ENCODE data around the gene ABHD12.
A peak's percentile ranks its signal among the peaks of the same experiment; 100 is the strongest.

ABHD12 gene

GRCh38 chr20:25380945-25381614 is 9.6 kb downstream of the ABHD12 start:
- no peak for DNase-seq (ENCODE audit: low read depth in 2 of 2)

GRCh38 chr20:25378884-25379733 is 11.5 kb downstream of the ABHD12 start:
- DNase-seq (ENCODE audit: low read depth in 2 of 2), result no peak

GRCh38 chr20:25378189-25378883 is 12.3 kb downstream of the ABHD12 start:
- no peak for DNase-seq (ENCODE audit: low read depth in 2 of 2)

GRCh38 chr20:25376886-25377285 is 13.7 kb downstream of the ABHD12 start:
- no peak for DNase-seq (ENCODE audit: low read depth in 2 of 2)

GRCh38 chr20:25376236-25376635 is 14.4 kb downstream of the ABHD12 start:
- no peak for DNase-seq (ENCODE audit: low read depth in 2 of 2)

GRCh38 chr20:25374842-25375241 is 15.8 kb downstream of the ABHD12 start:
- no peak for DNase-seq (ENCODE audit: low read depth in 2 of 2)

GRCh38 chr20:25372584-25373336 is 17.9 kb downstream of the ABHD12 start:
- DNase-seq (ENCODE audit: low read depth in 2 of 2), result peak; percentile 73 to 75

- no peak for DNase-seq (ENCODE audit: low read depth in 2 of 2)
Measured at GRCh38 chr20:25369971-25370370, 20.7 kb downstream of the ABHD12 start.

GRCh38 chr20:25369529-25369928 is 21.1 kb downstream of the ABHD12 start:
- DNase-seq (ENCODE audit: low read depth in 2 of 2), result no peak

- no peak for DNase-seq (ENCODE audit: low read depth in 2 of 2)
Measured at GRCh38 chr20:25368976-25369375, 21.7 kb downstream of the ABHD12 start.

GRCh38 chr20:25368526-25368925 is 22.1 kb downstream of the ABHD12 start:
- DNase-seq (ENCODE audit: low read depth in 2 of 2), result no peak

GRCh38 chr20:25364879-25365699 is 25.5 kb downstream of the ABHD12 start:
- DNase-seq (ENCODE audit: low read depth in 2 of 2), result no peak

GRCh38 chr20:25364180-25364788 is 26.4 kb downstream of the ABHD12 start:
- DNase-seq (ENCODE audit: low read depth in 2 of 2), result no peak

GRCh38 chr20:25361287-25361683 is 29.4 kb downstream of the ABHD12 start:
- DNase-seq (ENCODE audit: low read depth in 2 of 2), result peak in 1 of 2 experiments; percentile 5

GRCh38 chr20:25360631-25361286 is 29.9 kb downstream of the ABHD12 start:
- DNase-seq (ENCODE audit: low read depth in 2 of 2), result peak in 1 of 2 experiments; percentile 4

GRCh38 chr20:25356271-25356933 is 34.2 kb downstream of the ABHD12 start:
- DNase-seq (ENCODE audit: low read depth in 2 of 2), result no peak

GRCh38 chr20:25355866-25356265 is 34.8 kb downstream of the ABHD12 start:
- no peak for DNase-seq (ENCODE audit: low read depth in 2 of 2)

GRCh38 chr20:25355011-25355595 is 35.5 kb downstream of the ABHD12 start:
- DNase-seq (ENCODE audit: low read depth in 2 of 2), result no peak

Data from fibroblast of skin of left quadriceps (primary cell).